ENCODE data around the gene CCDC126.
A peak's percentile ranks its signal among the peaks of the same experiment; 100 is the strongest.
"Not testable (repeated sequence)": the region's sequence is repeated elsewhere in the genome, so short reads cannot be mapped to it uniquely, and the experiment has no call there.

Gene CCDC126

GRCh38 chr7:23597094-23598091 is at the start of gene CCDC126:
Gene CCDC126 (plus strand): TSS chr7:23597382. CDS start chr7:23611316, 13,934 bp downstream.
- DNase-seq (ENCODE audit: low spot score): peak; percentile 87

DNA sequence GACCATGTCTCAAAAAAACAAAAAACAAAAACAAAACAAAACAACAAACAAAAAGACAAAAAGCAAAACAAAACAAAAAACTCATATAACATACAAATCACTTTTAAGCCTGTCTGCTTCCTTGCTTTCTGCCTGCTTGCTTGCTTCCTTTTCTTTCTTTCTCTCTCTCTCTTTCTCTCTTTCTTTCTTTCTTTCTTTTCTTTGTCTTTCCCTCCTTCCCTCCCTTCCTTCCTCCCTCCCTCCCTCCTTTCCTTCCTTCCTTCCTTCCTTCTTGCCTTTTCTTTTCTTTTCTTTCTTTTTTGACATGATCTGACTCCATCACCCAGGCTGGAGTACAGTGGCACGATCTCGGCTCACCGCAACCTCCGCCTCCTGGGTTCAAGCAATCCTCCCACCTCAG is 49.5 kb upstream of the CCDC126 start:
- DNase-seq (ENCODE audit: low spot score): no peak

- DNase-seq (ENCODE audit: low spot score): no peak
Measured at GRCh38 chr7:23558303-23558702, 38.9 kb upstream of the CCDC126 start.

GRCh38 chr7:23570592-23571200 is 26.5 kb upstream of the CCDC126 start:
- DNase-seq (ENCODE audit: low spot score): peak; percentile 86

GRCh38 chr7:23581975-23582374 is 15.2 kb upstream of the CCDC126 start:
- not testable (repeated sequence) for DNase-seq (ENCODE audit: low spot score)

GRCh38 chr7:23585304-23585703 is 11.9 kb upstream of the CCDC126 start:
- not testable (repeated sequence) for DNase-seq (ENCODE audit: low spot score)

DNA sequence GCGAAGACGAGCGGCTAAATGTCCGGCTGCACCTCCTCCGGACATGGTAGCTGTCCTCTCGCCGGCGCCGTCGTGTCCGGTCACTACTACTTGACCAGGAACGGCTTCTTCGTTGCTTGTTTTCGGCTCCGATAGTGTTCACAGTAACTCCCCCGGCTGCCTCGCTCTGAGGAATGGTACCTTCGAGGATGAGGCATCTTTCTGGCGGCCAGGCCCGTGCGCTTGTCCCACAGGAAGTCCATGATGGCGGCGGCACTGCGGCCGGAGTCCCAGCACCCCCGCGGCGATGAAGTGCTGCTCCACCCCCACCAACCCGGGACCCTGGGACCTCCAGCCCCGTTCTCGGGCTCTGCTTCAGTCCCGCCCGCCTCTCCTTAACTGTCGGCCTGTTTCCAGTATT is 11.0 kb upstream of the CCDC126 start:
- DNase-seq (ENCODE audit: low spot score): no peak

GRCh38 chr7:23590529-23590928 is 6.7 kb upstream of the CCDC126 start:
- no peak for DNase-seq (ENCODE audit: low spot score)

GRCh38 chr7:23593706-23594105 is 3.5 kb upstream of the CCDC126 start:
- no peak for DNase-seq (ENCODE audit: low spot score)

- DNase-seq (ENCODE audit: low spot score): no peak
Measured at GRCh38 chr7:23594879-23595604, 2.1 kb upstream of the CCDC126 start.

- DNase-seq (ENCODE audit: low spot score): no peak
Measured at GRCh38 chr7:23598296-23598695, 1.1 kb downstream of the CCDC126 start.

GRCh38 chr7:23600236-23600635 is 3.1 kb downstream of the CCDC126 start:
- DNase-seq (ENCODE audit: low spot score): no peak

- DNase-seq (ENCODE audit: low spot score): no peak
Measured at GRCh38 chr7:23603632-23604295, 6.6 kb downstream of the CCDC126 start.

DNA sequence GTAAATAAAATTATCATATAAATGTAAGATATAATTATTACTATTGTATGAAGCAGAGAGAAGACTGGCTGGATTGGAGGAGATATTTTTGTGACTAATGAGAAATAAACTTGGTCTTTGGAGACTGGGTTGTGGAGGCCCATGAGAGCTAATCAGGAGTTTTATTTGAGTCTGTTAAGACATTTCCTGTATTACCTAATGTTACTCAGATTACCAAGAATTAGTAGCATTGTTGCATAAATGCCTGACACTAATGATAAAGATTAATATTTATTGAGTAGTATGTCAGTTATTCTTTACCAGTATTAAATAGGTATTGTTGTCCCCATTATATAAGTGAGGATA is 7.1 kb downstream of the CCDC126 start:
- no peak for DNase-seq (ENCODE audit: low spot score)

DNA sequence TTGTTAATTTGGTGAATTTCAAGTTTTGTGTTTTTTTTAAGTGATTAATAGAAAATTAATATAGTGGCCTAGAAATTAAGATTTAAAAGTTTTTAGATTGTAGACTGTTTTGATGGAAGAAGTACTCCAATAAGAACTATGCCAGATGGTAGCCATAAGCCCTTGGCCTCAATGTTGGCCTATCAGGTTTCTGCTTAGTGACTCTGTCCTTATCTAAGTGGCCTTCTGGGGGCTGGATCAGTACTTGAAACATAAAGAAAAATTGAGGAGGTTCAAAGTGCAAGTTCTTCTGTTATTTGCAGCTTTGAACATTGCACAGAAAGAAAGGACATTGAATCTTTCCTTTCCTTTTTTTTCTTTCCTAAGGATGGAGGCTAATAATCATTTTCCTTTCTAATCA is 9.9 kb downstream of the CCDC126 start:
- DNase-seq (ENCODE audit: low spot score): no peak

- DNase-seq (ENCODE audit: low spot score): no peak
Measured at GRCh38 chr7:23607866-23608265, 10.7 kb downstream of the CCDC126 start.

DNA sequence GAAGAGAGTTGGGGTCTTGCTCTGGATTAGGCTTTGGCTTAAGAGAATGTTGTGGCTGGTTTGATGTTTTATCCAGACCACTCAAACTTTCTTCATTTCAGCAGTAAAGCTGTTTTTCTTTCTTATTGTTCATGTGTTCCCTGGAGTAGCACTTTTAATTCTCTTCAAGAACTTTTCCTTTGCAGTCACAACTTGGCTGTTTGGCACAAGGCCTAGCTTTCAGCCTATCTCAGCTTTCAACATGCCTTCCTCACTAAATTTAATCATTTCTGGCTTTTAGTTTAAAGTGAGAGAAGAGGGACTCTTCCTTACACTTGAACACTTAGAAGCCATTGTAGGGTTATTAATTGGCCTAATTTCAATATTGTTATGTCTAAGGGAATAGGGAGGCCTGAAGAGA is 18.1 kb downstream of the CCDC126 start:
- peak; percentile 14 for DNase-seq (ENCODE audit: low spot score)

DNA sequence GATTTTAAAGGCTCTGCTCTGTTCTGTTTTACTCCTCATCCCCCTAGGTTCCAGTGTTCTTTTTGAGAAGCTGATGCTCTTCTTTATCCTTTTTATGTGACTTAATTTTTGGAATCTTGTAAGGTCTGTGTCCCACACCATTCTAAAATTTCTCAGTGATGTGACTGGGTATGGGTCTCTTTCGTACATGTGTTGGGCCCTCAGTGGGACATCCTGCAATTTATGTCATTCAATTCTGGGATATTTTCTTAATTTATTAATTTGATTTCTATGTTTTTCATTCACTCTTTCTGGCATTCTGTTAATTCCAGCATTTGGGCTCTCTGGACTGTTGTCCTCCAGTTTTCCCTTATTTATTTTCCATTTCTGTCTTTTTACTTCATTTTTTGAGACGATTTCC is 19.4 kb downstream of the CCDC126 start:
- DNase-seq (ENCODE audit: low spot score): no peak

DNA sequence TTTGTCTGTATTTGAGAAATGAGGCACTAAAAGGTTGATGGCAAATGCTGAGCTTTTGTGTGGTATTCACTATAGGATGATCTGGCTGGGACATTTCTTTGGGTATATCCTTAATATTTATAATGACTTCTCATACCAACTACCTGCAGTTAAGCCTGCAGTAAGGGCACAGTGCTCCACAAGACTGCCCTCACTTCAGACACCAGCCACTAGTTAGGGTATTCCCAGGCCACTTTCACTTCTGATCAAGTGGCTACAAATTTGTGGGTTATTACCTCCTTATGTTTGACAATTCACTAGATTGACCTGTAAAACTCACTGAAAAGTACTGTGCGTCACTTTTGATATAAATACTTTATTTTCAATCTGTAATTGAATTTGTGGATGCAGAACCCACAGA is 20.3 kb downstream of the CCDC126 start:
- no peak for DNase-seq (ENCODE audit: low spot score)

- DNase-seq (ENCODE audit: low spot score): no peak
Measured at GRCh38 chr7:23618241-23618640, 21.1 kb downstream of the CCDC126 start.

DNA sequence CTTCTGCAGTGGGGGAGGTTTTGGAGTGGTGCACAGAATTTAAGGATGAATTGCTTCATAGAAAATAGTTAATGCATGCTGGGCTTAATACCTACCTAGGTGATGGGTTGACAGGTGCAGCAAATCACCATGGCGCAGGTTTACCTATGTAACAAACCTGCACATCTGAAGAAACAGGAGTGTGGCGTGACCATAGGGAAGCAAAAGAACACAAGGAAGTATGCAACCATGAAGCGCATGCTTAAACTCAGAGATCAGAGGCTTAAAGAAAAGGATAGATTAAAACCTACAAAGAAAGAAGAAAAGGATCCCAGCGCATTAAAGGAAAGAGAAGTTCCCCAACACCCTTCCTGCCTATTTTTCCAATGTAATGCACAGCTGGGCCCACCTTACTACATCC is 22.0 kb downstream of the CCDC126 start:
- no peak for DNase-seq (ENCODE audit: low spot score)

- no peak for DNase-seq (ENCODE audit: low spot score)
Measured at GRCh38 chr7:23622506-23622925, 25.3 kb downstream of the CCDC126 start.

Measured in pons (tissue), 1 donor.